WTC11 (cell line): ENCODE data around the gene PBX3.

Experiments
- CBFB ChIP-seq: sonication (generic); formaldehyde crosslinking; IDR thresholded peaks from 2 replicates; pipeline ENCODE4 v1.8.1; 2022; ENCODE audit warnings: mild to moderate bottlenecking, low read depth, missing genetic modification reagents
- TF ChIP-seq, protein P1 (sequence below): sonication (generic); formaldehyde crosslinking; IDR thresholded peaks from 2 replicates; pipeline ENCODE4 v1.8.0; 2022; ENCODE audit warnings: mild to moderate bottlenecking, missing genetic modification reagents

DNA sequence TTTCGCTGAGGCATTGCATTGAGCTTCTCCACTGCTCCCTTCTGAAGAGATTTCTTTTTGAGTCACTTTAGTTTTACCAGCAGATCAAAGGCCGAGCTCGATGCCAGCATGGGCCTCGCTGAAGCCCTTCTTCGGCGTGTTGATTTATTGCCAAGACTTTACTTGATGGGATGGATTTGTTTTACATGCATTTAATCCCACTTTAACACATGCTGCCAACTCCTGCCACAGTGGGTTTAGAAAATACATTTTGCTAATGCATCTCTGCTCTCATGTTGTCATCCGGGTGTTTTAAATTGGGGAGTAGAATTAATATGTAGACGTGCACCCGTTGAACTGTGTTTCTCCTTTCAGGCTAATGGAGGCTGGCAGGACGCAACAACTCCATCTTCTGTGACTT is 218.3 kb downstream of the PBX3 start:
- TF ChIP-seq, protein P1, sequence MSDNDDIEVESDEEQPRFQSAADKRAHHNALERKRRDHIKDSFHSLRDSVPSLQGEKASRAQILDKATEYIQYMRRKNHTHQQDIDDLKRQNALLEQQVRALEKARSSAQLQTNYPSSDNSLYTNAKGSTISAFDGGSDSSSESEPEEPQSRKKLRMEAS (CRISPR knock-in tag): no peak
- TF ChIP-seq CBFB (CRISPR knock-in tag): no peak
